Measurements from ENCODE around the gene SCYGR3. TPM values are rescaled to one million over a fixed set of nuclear protein-coding genes. Genes with fewer than 3 reads are reported as not detected.

Gene SCYGR3
- total and polyA plus RNA-seq, 2 donors (not counting 1 experiment from before 2014, with no cell fraction given) = not detected

DNA sequence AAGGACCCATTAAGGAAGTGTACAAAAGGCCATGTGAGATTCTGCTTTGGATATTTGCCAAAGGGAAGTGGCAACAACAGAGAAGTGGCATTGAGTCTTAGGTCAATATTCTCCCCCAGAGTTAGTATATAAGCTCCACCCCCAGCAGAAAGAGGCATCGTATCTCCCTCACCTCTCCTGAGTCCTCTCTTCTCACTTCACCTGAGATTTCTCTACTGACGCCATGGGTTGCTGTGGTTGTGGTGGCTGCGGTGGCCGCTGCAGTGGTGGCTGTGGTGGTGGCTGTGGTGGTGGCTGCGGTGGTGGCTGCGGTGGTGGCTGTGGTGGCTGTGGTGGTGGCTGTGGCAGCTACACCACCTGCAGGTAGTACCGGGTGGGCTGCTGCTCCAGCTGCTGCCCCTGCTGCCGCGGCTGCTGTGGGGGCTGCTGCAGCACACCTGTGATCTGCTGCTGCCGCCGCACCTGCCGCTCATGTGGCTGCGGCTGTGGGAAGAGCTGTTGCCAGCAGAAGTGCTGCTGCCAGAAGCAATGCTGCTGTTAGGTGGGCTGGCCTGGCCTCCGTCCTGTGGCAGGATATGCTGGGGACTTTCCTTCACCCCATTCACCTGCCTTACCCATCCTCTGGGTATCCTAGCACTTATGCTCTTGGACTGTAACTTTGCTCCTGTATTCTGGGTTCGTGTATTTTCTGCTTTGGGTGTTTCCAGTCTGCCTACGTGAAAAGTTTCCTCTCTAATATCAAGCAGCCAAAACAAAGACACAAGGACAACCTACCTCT, 5.9 kb downstream of the SCYGR3 start:
- H3K9me3 Mint-ChIP-seq (ENCODE audit: insufficient read depth) = no peaks in the 10 kb centered on the region
- Histone ChIP-seq H3K79me2 (ENCODE audit: control insufficient read depth, insufficient read depth, low read length) (no peaks in the 10 kb centered on the region), H3K27ac (ENCODE audit: low read length in 2 of 2) (no peak overlapping the region), H2AFZ (ENCODE audit: insufficient read depth, low read depth, low read length, poor library complexity, severe bottlenecking) (no peak overlapping the region), H3K4me2 (replicated peaks; ENCODE audit: low read depth, low read length, poor library complexity, severe bottlenecking) (peak overlapping the region; percentile 31), H3K4me1 (ENCODE audit: control insufficient read depth in 2 of 2, insufficient read depth in 2 of 2, low read length in 2 of 2) (peaks cover 7 to 15% of the 10 kb centered on the region in 2 donors), H3K9ac (ENCODE audit: low read length) (no peak overlapping the region), H3K27me3 (replicated peaks in 1 of 4; ENCODE audit: control extremely low read depth in 1 of 4, control insufficient read depth in 3 of 4, insufficient read depth in 4 of 4, low read length in 3 of 4) (peaks cover 0 to 7% (median 2%) of the 10 kb centered on the region in 4 experiments), H4K20me1 (ENCODE audit: control insufficient read depth, insufficient read depth, low read length, poor library complexity, severe bottlenecking) (no peaks in the 10 kb centered on the region), H3K36me3 (replicated peaks in 1 of 2; ENCODE audit: control extremely low read depth in 1 of 2, control insufficient read depth in 1 of 2, extremely low read depth in 1 of 2, insufficient read depth in 2 of 2, low read length in 1 of 2) (no peaks in the 10 kb centered on the region), H3K9me3 (ENCODE audit: control extremely low read depth in 1 of 3, control insufficient read depth in 2 of 3, insufficient read depth in 1 of 3, low read length in 2 of 3) (peaks cover 0 to 5% (median 0%) of the 10 kb centered on the region in 3 donors), H3K4me3 (ENCODE audit: control extremely low read depth in 1 of 5, extremely low read depth in 1 of 5, insufficient read depth in 1 of 5, low read depth in 2 of 5, low read length in 4 of 5) (no peak overlapping the region)
- H3K27me3 Mint-ChIP-seq = peaks cover 17% of the 10 kb centered on the region
- peak; percentile 62 for ATAC-seq (ENCODE audit: low read depth)
- POLR2A ChIA-PET = no interaction called here
- 24% methylated on average over 10 of the region's 16 CpGs for WGBS (ENCODE audit: insufficient coverage)
- CTCF ChIA-PET = interaction anchor here (1.3 kb wide), 1 partner anchor 128 kb away, joined by 3 read pairs; no protein-coding TSS in a partner anchor
- no peak for TF ChIP-seq EZH2 (IDR thresholded peaks at IDR 0.05; ENCODE audit: borderline replicate concordance, insufficient read depth, low read depth, low read length, poor library complexity, severe bottlenecking)
- peak; percentile 66 for DNase-seq
- no peak overlapping the region for H3K4me3 Mint-ChIP-seq
- peaks cover 17% of the 10 kb centered on the region for H3K4me1 Mint-ChIP-seq
- peak overlapping the region; percentile 37 for H3K27ac Mint-ChIP-seq
- intact Hi-C loops (cut with micrococcal nuclease) = no loop called here

DNA sequence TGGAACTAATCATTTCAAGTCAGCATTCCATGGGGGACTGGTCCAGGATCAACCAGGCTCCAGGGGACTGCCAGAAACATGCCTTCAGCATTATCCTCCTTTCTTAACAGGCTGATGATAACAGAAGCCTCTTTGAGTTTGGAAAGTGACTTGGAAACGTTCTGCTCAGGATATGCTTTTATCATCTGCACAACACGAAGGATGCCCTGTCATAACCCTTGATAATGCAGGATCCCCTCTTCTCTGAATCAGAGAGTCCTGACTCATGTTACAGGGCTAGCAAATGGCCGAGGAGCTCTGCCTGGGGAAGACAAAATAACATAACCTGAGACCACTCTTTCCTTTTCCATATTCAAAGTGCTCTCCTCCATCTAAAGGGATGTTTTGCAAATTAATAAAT, 6.7 kb downstream of the SCYGR3 start:
- peaks cover 19% of the 10 kb centered on the region for H3K27me3 Mint-ChIP-seq
- intact Hi-C loops (cut with micrococcal nuclease) = no loop called here
- no peak overlapping the region for H3K27ac Mint-ChIP-seq

More for the DNA sequence above, 6.7 kb downstream of the SCYGR3 start:
- peaks cover 7 to 15% of the 10 kb centered on the region in 2 donors for H3K4me1 ChIP-seq (ENCODE audit: control insufficient read depth in 2 of 2, insufficient read depth in 2 of 2, low read length in 2 of 2)
- H3K79me2 ChIP-seq (ENCODE audit: control insufficient read depth, insufficient read depth, low read length) = no peaks in the 10 kb centered on the region
- peak overlapping the region; percentile 31 for H3K4me2 ChIP-seq (replicated peaks; ENCODE audit: low read depth, low read length, poor library complexity, severe bottlenecking)
- no peak overlapping the region for H3K9ac ChIP-seq (ENCODE audit: low read length)
- Mint-ChIP-seq H3K4me1 (peaks cover 17% of the 10 kb centered on the region), H3K9me3 (ENCODE audit: insufficient read depth) (no peaks in the 10 kb centered on the region), H3K4me3 (no peak overlapping the region)
- no peak overlapping the region for H3K27ac ChIP-seq (ENCODE audit: low read length in 2 of 2)
- POLR2A ChIA-PET = no interaction called here
- no peak overlapping the region for H2AFZ ChIP-seq (ENCODE audit: insufficient read depth, low read depth, low read length, poor library complexity, severe bottlenecking)
- no peaks in the 10 kb centered on the region for H3K36me3 ChIP-seq (replicated peaks in 1 of 2; ENCODE audit: control extremely low read depth in 1 of 2, control insufficient read depth in 1 of 2, extremely low read depth in 1 of 2, insufficient read depth in 2 of 2, low read length in 1 of 2)
- peaks cover 0 to 5% (median 0%) of the 10 kb centered on the region in 3 donors for H3K9me3 ChIP-seq (ENCODE audit: control extremely low read depth in 1 of 3, control insufficient read depth in 2 of 3, insufficient read depth in 1 of 3, low read length in 2 of 3)
- ATAC-seq (ENCODE audit: low read depth) (no peak), DNase-seq (no peak)
- H4K20me1 ChIP-seq (ENCODE audit: control insufficient read depth, insufficient read depth, low read length, poor library complexity, severe bottlenecking) = no peaks in the 10 kb centered on the region
- H3K4me3 ChIP-seq (ENCODE audit: control extremely low read depth in 1 of 5, extremely low read depth in 1 of 5, insufficient read depth in 1 of 5, low read depth in 2 of 5, low read length in 4 of 5) = no peak overlapping the region
- peaks cover 0 to 7% (median 0%) of the 10 kb centered on the region in 4 experiments for H3K27me3 ChIP-seq (replicated peaks in 1 of 4; ENCODE audit: control extremely low read depth in 1 of 4, control insufficient read depth in 3 of 4, insufficient read depth in 4 of 4, low read length in 3 of 4)
- 45% methylated on average over 2 of the region's 3 CpGs for WGBS (ENCODE audit: insufficient coverage)
- CTCF ChIA-PET = interaction anchor here (1.3 kb wide), 1 partner anchor 128 kb away, joined by 3 read pairs; no protein-coding TSS in a partner anchor
- no peak for TF ChIP-seq EZH2 (IDR thresholded peaks at IDR 0.05; ENCODE audit: borderline replicate concordance, insufficient read depth, low read depth, low read length, poor library complexity, severe bottlenecking)
- TF ChIP-seq, protein P1, sequence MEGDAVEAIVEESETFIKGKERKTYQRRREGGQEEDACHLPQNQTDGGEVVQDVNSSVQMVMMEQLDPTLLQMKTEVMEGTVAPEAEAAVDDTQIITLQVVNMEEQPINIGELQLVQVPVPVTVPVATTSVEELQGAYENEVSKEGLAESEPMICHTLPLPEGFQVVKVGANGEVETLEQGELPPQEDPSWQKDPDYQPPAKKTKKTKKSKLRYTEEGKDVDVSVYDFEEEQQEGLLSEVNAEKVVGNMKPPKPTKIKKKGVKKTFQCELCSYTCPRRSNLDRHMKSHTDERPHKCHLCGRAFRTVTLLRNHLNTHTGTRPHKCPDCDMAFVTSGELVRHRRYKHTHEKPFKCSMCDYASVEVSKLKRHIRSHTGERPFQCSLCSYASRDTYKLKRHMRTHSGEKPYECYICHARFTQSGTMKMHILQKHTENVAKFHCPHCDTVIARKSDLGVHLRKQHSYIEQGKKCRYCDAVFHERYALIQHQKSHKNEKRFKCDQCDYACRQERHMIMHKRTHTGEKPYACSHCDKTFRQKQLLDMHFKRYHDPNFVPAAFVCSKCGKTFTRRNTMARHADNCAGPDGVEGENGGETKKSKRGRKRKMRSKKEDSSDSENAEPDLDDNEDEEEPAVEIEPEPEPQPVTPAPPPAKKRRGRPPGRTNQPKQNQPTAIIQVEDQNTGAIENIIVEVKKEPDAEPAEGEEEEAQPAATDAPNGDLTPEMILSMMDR (IDR thresholded peaks at IDR 0.05) = no peak

Measured in B cell (primary cell).